ENCODE data around the gene PERCC1. TPM values are rescaled to one million over a fixed set of nuclear protein-coding genes. Genes with fewer than 3 reads are reported as not detected.

The PERCC1 gene
- total and polyA plus RNA-seq, 2 of the 4 experiments (the other 2 are of a cell fraction), result not detected

DNA sequence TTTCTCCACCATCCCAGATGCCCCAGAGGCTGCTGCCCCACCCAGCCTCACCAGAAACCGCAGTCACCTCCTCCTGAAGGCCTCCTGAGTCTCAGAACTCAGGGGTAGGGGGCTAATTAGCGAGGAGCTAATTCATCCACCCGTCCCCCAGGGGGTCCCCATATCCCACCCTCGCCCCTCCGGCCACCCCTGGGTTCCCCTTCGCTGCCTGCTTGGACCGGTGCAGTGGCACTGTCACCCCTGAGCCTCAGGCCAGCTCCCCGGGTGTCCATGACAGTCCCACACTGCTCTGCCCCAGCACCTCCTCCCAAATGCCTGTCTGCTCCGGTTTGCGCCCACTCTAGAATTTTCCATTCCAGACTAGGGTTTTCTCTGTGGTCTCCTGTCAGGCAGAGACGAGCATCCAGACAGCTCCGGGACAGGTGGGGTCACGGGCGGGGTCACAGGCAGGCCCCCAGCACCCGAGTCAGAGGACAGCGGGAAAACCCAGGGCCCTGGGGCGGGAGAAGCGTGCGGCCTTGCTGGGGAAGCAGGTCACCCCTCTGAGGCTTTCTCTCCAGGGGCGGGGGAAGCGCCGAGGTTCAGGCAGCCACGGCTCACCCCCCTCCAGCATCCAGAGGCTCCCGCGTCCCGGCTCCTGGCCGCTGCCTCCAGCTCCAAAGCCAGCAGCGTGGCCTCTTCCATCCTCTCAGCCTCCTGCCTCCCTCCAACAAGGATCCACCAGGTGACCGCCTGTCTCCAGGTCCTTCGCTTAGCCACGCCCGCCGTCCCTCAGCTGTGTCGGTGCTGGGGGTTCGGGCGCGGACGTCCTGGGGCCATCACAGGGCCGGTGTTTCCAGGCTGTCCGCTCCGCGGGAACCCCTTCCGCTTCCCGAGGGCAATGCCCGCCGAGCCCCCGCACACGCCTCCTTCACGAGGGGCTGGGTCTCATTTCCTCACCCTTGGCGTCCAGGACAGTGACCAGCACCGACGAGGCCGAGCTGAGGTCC lies 3.1 kb upstream of the PERCC1 start:
- H2BK15ac ChIP-seq (ENCODE audit: low read depth, low read length), result no peak overlapping the region
- POLR2A ChIA-PET (ENCODE audit: unreplicated experiment), result interaction anchor here (0.7 kb wide), 1 partner anchor 65 kb away, joined by 8 read pairs; no protein-coding TSS in a partner anchor
- no peak for DNase-seq
- H3K36me3 ChIP-seq (ENCODE audit: control insufficient read depth, insufficient read depth, low read length), result no peaks in the 10 kb centered on the region
- no peak for TF ChIP-seq MAZ (IDR thresholded peaks at IDR 0.05; ENCODE audit: borderline replicate concordance, low read depth, low read length)
- TF ChIP-seq, protein P1, sequence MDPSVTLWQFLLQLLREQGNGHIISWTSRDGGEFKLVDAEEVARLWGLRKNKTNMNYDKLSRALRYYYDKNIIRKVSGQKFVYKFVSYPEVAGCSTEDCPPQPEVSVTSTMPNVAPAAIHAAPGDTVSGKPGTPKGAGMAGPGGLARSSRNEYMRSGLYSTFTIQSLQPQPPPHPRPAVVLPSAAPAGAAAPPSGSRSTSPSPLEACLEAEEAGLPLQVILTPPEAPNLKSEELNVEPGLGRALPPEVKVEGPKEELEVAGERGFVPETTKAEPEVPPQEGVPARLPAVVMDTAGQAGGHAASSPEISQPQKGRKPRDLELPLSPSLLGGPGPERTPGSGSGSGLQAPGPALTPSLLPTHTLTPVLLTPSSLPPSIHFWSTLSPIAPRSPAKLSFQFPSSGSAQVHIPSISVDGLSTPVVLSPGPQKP (IDR thresholded peaks at IDR 0.05; ENCODE audit: borderline replicate concordance, low read depth, low read length), result no peak
- TF ChIP-seq BHLHE40 (IDR thresholded peaks at IDR 0.05; ENCODE audit: low read depth, low read length), result no peak
- TF ChIP-seq MXI1 (IDR thresholded peaks at IDR 0.05; ENCODE audit: borderline replicate concordance, low read depth, low read length), result no peak
- TF ChIP-seq CEBPB (IDR thresholded peaks at IDR 0.05; ENCODE audit: low read depth, low read length), result no peak
- TF ChIP-seq CHD1 (IDR thresholded peaks at IDR 0.05; ENCODE audit: low read depth, low read length), result no peak
- TF ChIP-seq SMC3 (IDR thresholded peaks at IDR 0.05; ENCODE audit: low read depth, low read length), result no peak
- no peak for TF ChIP-seq RAD21 (IDR thresholded peaks at IDR 0.05; ENCODE audit: low read length)
- TF ChIP-seq, protein P2, sequence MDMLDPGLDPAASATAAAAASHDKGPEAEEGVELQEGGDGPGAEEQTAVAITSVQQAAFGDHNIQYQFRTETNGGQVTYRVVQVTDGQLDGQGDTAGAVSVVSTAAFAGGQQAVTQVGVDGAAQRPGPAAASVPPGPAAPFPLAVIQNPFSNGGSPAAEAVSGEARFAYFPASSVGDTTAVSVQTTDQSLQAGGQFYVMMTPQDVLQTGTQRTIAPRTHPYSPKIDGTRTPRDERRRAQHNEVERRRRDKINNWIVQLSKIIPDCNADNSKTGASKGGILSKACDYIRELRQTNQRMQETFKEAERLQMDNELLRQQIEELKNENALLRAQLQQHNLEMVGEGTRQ (IDR thresholded peaks at IDR 0.05; ENCODE audit: low read depth, low read length), result no peak
- no peak for TF ChIP-seq FOS (IDR thresholded peaks at IDR 0.05; ENCODE audit: low read depth, low read length)
- no peak overlapping the region for H4K91ac ChIP-seq (ENCODE audit: insufficient read depth, low read depth, low read length)
- H3K23ac ChIP-seq (ENCODE audit: low read depth, low read length), result no peak overlapping the region
- H3K9ac ChIP-seq (ENCODE audit: low read depth, low read length), result no peak overlapping the region
- in situ Hi-C loops (cut with MboI; ENCODE audit: low sequenced_read_pairs) (no loop called here), intact Hi-C loops (cut with micrococcal nuclease) (loop anchor here (10.0 kb wide), 1 partner anchor 47 kb away; the partner anchor contains the start of gene CLCN7), dilution Hi-C loops (cut with HindIII; ENCODE audit: low sequenced_read_pairs, unreplicated experiment) (no loop called here)
- H3K9me1 ChIP-seq (ENCODE audit: insufficient read depth, low read length), result no peaks in the 10 kb centered on the region
- H3K4me3 ChIP-seq (ENCODE audit: insufficient read depth, low read depth, low read length), result no peak overlapping the region
- peaks cover 5% of the 10 kb centered on the region; the same call in 1 of the 2 replicates for H3K27me3 ChIP-seq (ENCODE audit: control insufficient read depth, insufficient read depth, low read length)
- no peak overlapping the region for H3K18ac ChIP-seq (ENCODE audit: low read depth, low read length)
- BruUV-seq (replicated peaks), result no TSS peak
- H2BK5ac ChIP-seq (ENCODE audit: low read depth, low read length, poor library complexity, severe bottlenecking), result no peak overlapping the region
- H3K14ac ChIP-seq (replicated peaks; ENCODE audit: low read depth, low read length), result no peak overlapping the region
- H2BK20ac ChIP-seq (ENCODE audit: low read depth, low read length), result no peak overlapping the region
- H2BK120ac ChIP-seq (ENCODE audit: low read depth, low read length), result no peak overlapping the region
- 83% methylated on average over 39 of the region's 53 CpGs; no CpG with 5 or more reads in 1 of the 2 experiments for WGBS, 2 experiments (ENCODE audit: extremely low coverage in 2 of 2, insufficient read length in 1 of 2)
- H4K20me1 ChIP-seq (ENCODE audit: insufficient read depth, low read length), result no peaks in the 10 kb centered on the region
- no peak for ATAC-seq (ENCODE audit: low read depth)
- no peak overlapping the region for H2AK5ac ChIP-seq (ENCODE audit: low read depth, low read length)
- no peak overlapping the region for H2AK9ac ChIP-seq (replicated peaks; ENCODE audit: low read depth, low read length, poor library complexity)
- H4K5ac ChIP-seq (ENCODE audit: low read depth, low read length), result no peak overlapping the region
- CTCF ChIA-PET, result no interaction called here
- no peaks in the 10 kb centered on the region for H3K9me3 ChIP-seq (ENCODE audit: control insufficient read depth, insufficient read depth, low read length)
- H3K27ac ChIP-seq (ENCODE audit: insufficient read depth, low read length), result no peak overlapping the region
- no peaks in the 10 kb centered on the region for H3K4me1 ChIP-seq (ENCODE audit: control insufficient read depth, insufficient read depth, low read length)
- H2AFZ ChIP-seq (replicated peaks; ENCODE audit: low read length, poor library complexity), result no peak overlapping the region
- H3K79me1 ChIP-seq (ENCODE audit: low read depth in 1 of 2, low read length in 2 of 2), result no peaks in the 10 kb centered on the region
- H3K4me2 ChIP-seq (ENCODE audit: low read depth, low read length), result no peak overlapping the region
- no peak overlapping the region for H4K8ac ChIP-seq (ENCODE audit: low read depth in 2 of 2, low read length in 2 of 2)
- no peak overlapping the region for H3K4ac ChIP-seq (ENCODE audit: low read depth, low read length)
- no peak overlapping the region for H3K56ac ChIP-seq (ENCODE audit: extremely low read depth, insufficient read depth, low read length)

All from IMR-90 (cell line).